HEK293 (cell line): Measurements from ENCODE around the gene ABCB10.
A peak's percentile ranks its signal among the peaks of the same experiment; 100 is the strongest.
"Not testable (repeated sequence)": the region's sequence is repeated elsewhere in the genome, so short reads cannot be mapped to it uniquely, and the experiment has no call there.

ENCODE experiments used
- CTCF ChIA-PET: fragments of 350-600 bp; formaldehyde crosslinking; extraction: SDS; loops from one replicate; lab custom pipeline; 2021; ENCODE audit warnings: antibody characterized with exemption; lab: Yijun Ruan, JAX
- POLR2A ChIA-PET: fragments of 300-600 bp; formaldehyde crosslinking; extraction: SDS; loops from one replicate; lab custom pipeline; 2020; ENCODE audit warnings: antibody characterized with exemption, inconsistent platforms; lab: Yijun Ruan, JAX
- H3K27ac ChIP-seq: fragments of 200-500 bp; sonication (Bioruptor generic); 2 replicates; pipeline ENCODE4 v1.5.1; 2014; ENCODE audit warnings: low read depth, low read length, control low read depth, inconsistent platforms; ENCODE audit errors: extremely low read depth
- H3K36me3 ChIP-seq, 2 experiments: fragments of 200-500 bp in 1 of 2; sonication (Bioruptor generic) in 1 of 2; 1 replicate in 1 of 2; 2 replicates in 1 of 2; pipeline ENCODE4 v1.5.1; 2014 to 2017; ENCODE audit warnings: inconsistent platforms in 2 of 2, low read length in 2 of 2; ENCODE audit not compliant: control insufficient read depth in 2 of 2, insufficient read depth in 1 of 2
- H3K4me1 ChIP-seq: fragments of 200-500 bp; sonication (Bioruptor generic); 2 replicates; pipeline ENCODE4 v1.5.1; 2014; ENCODE audit warnings: mild to moderate bottlenecking, low read length, inconsistent platforms; ENCODE audit not compliant: control insufficient read depth, insufficient read depth
- H3K4me3 ChIP-seq: 2 replicates; pipeline ENCODE4 v1.5.1; 2011; ENCODE audit warnings: low read depth, mild to moderate bottlenecking, control low read depth, low read length, moderate library complexity
- H3K9me3 ChIP-seq: fragments of 200-500 bp; sonication (Bioruptor generic); 2 replicates; pipeline ENCODE4 v1.5.1; 2014; ENCODE audit warnings: low read depth, low read length, inconsistent platforms; ENCODE audit not compliant: control insufficient read depth, insufficient read depth
- EGR2 ChIP-seq: fragments of 450-650 bp; formaldehyde crosslinking; IDR thresholded peaks from 2 replicates; pipeline ENCODE4 v1.5.1; 2016; ENCODE audit warnings: low read depth, missing biosample characterization, missing genetic modification characterization
- GLI2 ChIP-seq: fragments of 450-650 bp; formaldehyde crosslinking; IDR thresholded peaks from 2 replicates; pipeline ENCODE4; 2017; ENCODE audit warnings: missing biosample characterization, missing genetic modification characterization, low read depth, borderline replicate concordance
- GLIS1 ChIP-seq: fragments of 450-650 bp; formaldehyde crosslinking; IDR thresholded peaks from 2 replicates; pipeline ENCODE4 v1.5.1; 2016; ENCODE audit warnings: missing biosample characterization, missing genetic modification characterization
- TCF7L2 ChIP-seq: IDR thresholded peaks from 2 replicates; pipeline ENCODE4 v1.6.1; 2011; ENCODE audit warnings: low read depth, mild to moderate bottlenecking, inconsistent platforms, low read length, moderate library complexity, borderline replicate concordance
- ZBTB20 ChIP-seq: fragments of 450-650 bp; formaldehyde crosslinking; IDR thresholded peaks from 2 replicates; pipeline ENCODE4 v1.5.1; 2016; ENCODE audit warnings: missing biosample characterization, missing genetic modification characterization
- ZEB2 ChIP-seq: fragments of 450-650 bp; formaldehyde crosslinking; IDR thresholded peaks from 2 replicates; pipeline ENCODE4 v1.5.1; 2016; ENCODE audit warnings: missing biosample characterization, missing genetic modification characterization
- ZFHX2 ChIP-seq: fragments of 450-650 bp; formaldehyde crosslinking; conservative IDR thresholded peaks from 2 replicates; pipeline ENCODE4 v1.5.1; 2016; ENCODE audit warnings: missing biosample characterization, missing genetic modification characterization
- ZNF146 ChIP-seq: fragments of 450-650 bp; formaldehyde crosslinking; IDR thresholded peaks from 2 replicates; pipeline ENCODE4 v1.5.1; 2016; ENCODE audit warnings: missing biosample characterization, missing genetic modification characterization
- ZNF302 ChIP-seq: fragments of 450-650 bp; formaldehyde crosslinking; IDR thresholded peaks from 2 replicates; pipeline ENCODE4 v1.5.1; 2016; ENCODE audit warnings: missing biosample characterization, missing genetic modification characterization, low read depth
- ZNF311 ChIP-seq: fragments of 450-650 bp; formaldehyde crosslinking; IDR thresholded peaks from 2 replicates; pipeline ENCODE4 v1.5.1; 2017; ENCODE audit warnings: missing biosample characterization, missing genetic modification characterization, borderline replicate concordance
- ZNF391 ChIP-seq: fragments of 450-650 bp; formaldehyde crosslinking; IDR thresholded peaks from 2 replicates; pipeline ENCODE4 v1.5.1; 2016; ENCODE audit warnings: low read depth, missing biosample characterization, missing genetic modification characterization, borderline replicate concordance
- ZNF660 ChIP-seq: fragments of 450-650 bp; IDR thresholded peaks from 2 replicates; pipeline ENCODE4 v1.5.1; 2018; ENCODE audit warnings: missing biosample characterization, mild to moderate bottlenecking, missing genetic modification characterization
- ZNF776 ChIP-seq: fragments of 450-650 bp; formaldehyde crosslinking; IDR thresholded peaks from 2 replicates; pipeline ENCODE4 v1.5.0; 2017; ENCODE audit warnings: missing biosample characterization, missing genetic modification characterization, borderline replicate concordance
- TF ChIP-seq, protein P1 (sequence below): fragments of 450-650 bp; formaldehyde crosslinking; IDR thresholded peaks from 2 replicates; pipeline ENCODE4 v1.5.1; 2016; ENCODE audit warnings: missing biosample characterization, missing genetic modification characterization
- TF ChIP-seq, protein P2 (sequence below): fragments of 450-650 bp; formaldehyde crosslinking; IDR thresholded peaks from 2 replicates; pipeline ENCODE4 v1.5.1; 2016; ENCODE audit warnings: missing biosample characterization, missing genetic modification characterization
- TF ChIP-seq, protein P3 (sequence below): fragments of 450-650 bp; formaldehyde crosslinking; IDR thresholded peaks from 2 replicates; pipeline ENCODE4 v1.5.1; 2016; ENCODE audit warnings: missing biosample characterization, missing genetic modification characterization
- TF ChIP-seq, protein P4 (sequence below): fragments of 450-650 bp; formaldehyde crosslinking; IDR thresholded peaks from 2 replicates; pipeline ENCODE4 v1.5.1; 2017; ENCODE audit warnings: missing biosample characterization, missing genetic modification characterization
- TF ChIP-seq, protein P5 (sequence below): fragments of 450-650 bp; formaldehyde crosslinking; IDR thresholded peaks from 2 replicates; pipeline ENCODE4 v1.5.1; 2016; ENCODE audit warnings: missing biosample characterization, missing genetic modification characterization
- TF ChIP-seq, protein P6 (sequence below): fragments of 450-650 bp; formaldehyde crosslinking; IDR thresholded peaks from 2 replicates; pipeline ENCODE4 v1.5.1; 2016; ENCODE audit warnings: missing biosample characterization, missing genetic modification characterization

The ABCB10 gene

DNA sequence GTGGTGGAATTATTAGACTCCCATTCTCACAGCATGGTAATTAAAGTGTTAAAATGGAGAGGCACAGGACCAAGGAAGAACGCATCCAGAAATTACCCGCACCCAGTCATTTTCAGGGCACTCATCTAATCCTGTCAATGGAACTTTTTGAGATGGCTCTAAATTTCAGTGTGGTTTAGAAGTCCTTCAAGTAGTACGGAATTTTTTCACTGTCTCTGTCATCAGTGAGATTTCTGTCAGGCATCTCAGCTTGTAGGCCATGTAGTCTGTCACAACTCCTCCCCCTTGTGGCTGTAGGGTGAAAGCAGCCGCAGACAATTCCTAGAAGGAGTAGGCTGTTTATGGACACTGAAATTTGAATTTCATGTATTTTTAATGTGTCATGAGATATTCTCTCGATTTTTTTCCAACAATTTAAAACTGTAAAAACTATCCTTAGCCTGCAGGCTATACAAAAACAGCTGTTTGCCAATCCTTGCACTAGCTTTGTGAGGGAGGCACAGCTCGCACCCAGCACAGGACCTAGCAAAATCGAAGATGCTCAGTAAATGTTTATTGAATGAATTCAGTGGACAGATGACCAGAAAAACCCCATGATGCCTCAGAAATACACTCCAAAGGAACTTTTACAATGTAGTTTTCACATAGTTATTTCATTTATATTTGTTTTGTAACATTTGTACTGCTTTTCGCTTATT lies 43.8 kb downstream of the ABCB10 start (continued):
- TF ChIP-seq ZEB2 (tag by site-specific recombination) (0 out of 2 replicates have a peak, but pooled peaks have one; percentile 20), ZNF660 (peak; percentile 93), GLI2 (tag by site-specific recombination) (no peak; the same call in 1 of the 2 replicates), ZNF311 (tag by site-specific recombination) (no peak)

DNA sequence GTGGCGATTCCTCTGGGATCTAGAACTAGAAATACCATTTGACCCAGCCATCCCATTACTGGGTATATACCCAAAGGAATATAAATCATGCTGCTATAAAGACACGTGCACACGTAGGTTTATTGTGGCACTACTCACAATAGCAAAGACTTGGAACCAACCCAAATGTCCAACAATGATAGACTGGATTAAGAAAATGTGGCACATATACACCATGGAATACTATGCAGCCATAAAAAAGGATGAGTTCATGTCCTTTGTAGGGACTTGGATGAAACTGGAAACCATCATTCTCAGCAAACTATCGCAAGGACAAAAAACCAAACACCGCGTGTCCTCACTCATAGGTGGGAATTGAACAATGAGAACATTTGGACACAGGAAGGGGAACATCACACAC lies 46.9 kb downstream of the ABCB10 start:
- H3K4me3 ChIP-seq, CTCF ChIA-PET, H3K9me3 ChIP-seq, H3K27ac ChIP-seq, H3K36me3 ChIP-seq, H3K4me1 ChIP-seq, POLR2A ChIA-PET: not testable (repeated sequence)
- TF ChIP-seq, protein P1, sequence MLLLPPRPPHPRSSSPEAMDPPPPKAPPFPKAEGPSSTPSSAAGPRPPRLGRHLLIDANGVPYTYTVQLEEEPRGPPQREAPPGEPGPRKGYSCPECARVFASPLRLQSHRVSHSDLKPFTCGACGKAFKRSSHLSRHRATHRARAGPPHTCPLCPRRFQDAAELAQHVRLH (tag by site-specific recombination), result peak; percentile 81
- TF ChIP-seq, protein P2, sequence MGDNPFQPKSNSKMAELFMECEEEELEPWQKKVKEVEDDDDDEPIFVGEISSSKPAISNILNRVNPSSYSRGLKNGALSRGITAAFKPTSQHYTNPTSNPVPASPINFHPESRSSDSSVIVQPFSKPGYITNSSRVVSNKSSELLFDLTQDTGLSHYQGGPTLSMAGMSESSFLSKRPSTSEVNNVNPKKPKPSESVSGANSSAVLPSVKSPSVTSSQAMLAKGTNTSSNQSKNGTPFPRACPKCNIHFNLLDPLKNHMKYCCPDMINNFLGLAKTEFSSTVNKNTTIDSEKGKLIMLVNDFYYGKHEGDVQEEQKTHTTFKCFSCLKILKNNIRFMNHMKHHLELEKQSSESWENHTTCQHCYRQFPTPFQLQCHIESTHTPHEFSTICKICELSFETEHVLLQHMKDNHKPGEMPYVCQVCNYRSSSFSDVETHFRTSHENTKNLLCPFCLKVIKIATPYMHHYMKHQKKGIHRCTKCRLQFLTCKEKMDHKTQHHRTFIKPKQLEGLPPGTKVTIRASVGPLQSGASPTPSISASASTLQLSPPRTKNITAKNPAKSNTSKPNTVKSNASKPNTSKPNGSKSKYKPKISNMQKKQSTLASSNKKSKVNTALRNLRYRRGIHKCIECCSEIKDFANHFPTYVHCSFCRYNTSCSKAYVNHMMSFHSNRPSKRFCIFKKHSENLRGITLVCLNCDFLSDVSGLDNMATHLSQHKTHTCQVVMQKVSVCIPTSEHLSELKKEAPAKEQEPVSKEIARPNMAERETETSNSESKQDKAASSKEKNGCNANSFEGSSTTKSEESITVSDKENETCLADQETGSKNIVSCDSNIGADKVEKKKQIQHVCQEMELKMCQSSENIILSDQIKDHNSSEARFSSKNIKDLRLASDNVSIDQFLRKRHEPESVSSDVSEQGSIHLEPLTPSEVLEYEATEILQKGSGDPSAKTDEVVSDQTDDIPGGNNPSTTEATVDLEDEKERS (tag by site-specific recombination), result 0 out of 2 replicates have a peak, but pooled peaks have one; percentile 39
- peak; percentile 99 for TF ChIP-seq ZNF146 (tag by site-specific recombination)

DNA sequence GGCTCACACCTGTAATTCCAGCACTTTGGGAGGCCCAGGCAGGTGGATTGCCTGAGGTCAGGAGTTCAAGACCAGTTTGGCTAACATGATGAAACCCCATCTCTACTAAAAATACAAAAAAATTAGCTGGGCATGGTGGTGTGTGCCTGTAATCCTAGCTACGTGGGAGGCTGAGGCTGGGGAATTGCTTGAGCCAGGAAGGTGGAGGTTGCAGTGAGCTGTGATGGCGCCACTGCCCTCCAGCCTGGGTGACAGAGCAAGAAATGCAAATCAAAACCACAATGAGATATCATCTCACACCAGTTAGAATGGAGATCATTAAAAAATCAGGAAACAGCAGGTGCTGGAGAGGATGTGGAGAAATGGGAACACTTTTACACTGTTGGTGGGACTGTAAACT lies 47.3 kb downstream of the ABCB10 start:
- POLR2A ChIA-PET, H3K9me3 ChIP-seq, H3K4me3 ChIP-seq, CTCF ChIA-PET, H3K4me1 ChIP-seq: not testable (repeated sequence)
- TF ChIP-seq EGR2 (tag by site-specific recombination), result peak; percentile 47
- TF ChIP-seq, all 188 proteins: peak for 1; not testable (repeated sequence) for 187
- not testable (repeated sequence) for H3K36me3 ChIP-seq, H3K27ac ChIP-seq

DNA sequence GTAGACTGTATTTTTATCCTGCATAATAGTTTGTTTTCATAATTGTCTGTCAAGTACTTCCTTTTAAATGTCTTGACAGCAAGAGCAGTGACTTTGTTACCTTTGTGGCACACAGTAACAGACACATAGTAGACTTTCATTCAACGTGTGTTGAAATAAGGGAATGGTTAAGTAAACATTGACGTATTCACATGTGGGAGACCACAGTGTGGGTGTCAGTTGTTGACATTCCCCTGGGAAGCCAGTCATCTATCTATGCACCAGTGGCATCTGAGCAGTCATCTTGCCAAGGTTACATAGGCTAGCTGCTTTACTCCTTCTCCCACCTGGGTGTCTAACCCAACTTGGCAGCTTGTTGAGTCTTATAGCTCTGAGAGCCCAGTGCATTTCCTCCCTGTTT lies 48.9 kb downstream of the ABCB10 start:
- no peaks in the 10 kb centered on the region for H3K9me3 ChIP-seq
- no peak overlapping the region for H3K27ac ChIP-seq
- TF ChIP-seq ZNF302 (tag by site-specific recombination) (no peak), ZBTB20 (tag by site-specific recombination) (no peak), EGR2 (tag by site-specific recombination) (peak; percentile 97), GLIS1 (tag by site-specific recombination) (peak; percentile 53), ZNF776 (tag by site-specific recombination) (no peak), ZFHX2 (tag by site-specific recombination) (peak; percentile 97), ZNF391 (no peak), TCF7L2 (no peak)
- TF ChIP-seq, protein P3, sequence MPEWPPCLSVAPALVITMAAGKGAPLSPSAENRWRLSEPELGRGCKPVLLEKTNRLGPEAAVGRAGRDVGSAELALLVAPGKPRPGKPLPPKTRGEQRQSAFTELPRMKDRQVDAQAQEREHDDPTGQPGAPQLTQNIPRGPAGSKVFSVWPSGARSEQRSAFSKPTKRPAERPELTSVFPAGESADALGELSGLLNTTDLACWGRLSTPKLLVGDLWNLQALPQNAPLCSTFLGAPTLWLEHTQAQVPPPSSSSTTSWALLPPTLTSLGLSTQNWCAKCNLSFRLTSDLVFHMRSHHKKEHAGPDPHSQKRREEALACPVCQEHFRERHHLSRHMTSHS (tag by site-specific recombination), result no peak
- TF ChIP-seq, protein P4, sequence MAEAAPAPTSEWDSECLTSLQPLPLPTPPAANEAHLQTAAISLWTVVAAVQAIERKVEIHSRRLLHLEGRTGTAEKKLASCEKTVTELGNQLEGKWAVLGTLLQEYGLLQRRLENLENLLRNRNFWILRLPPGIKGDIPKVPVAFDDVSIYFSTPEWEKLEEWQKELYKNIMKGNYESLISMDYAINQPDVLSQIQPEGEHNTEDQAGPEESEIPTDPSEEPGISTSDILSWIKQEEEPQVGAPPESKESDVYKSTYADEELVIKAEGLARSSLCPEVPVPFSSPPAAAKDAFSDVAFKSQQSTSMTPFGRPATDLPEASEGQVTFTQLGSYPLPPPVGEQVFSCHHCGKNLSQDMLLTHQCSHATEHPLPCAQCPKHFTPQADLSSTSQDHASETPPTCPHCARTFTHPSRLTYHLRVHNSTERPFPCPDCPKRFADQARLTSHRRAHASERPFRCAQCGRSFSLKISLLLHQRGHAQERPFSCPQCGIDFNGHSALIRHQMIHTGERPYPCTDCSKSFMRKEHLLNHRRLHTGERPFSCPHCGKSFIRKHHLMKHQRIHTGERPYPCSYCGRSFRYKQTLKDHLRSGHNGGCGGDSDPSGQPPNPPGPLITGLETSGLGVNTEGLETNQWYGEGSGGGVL, result no peak
- TF ChIP-seq, protein P5, sequence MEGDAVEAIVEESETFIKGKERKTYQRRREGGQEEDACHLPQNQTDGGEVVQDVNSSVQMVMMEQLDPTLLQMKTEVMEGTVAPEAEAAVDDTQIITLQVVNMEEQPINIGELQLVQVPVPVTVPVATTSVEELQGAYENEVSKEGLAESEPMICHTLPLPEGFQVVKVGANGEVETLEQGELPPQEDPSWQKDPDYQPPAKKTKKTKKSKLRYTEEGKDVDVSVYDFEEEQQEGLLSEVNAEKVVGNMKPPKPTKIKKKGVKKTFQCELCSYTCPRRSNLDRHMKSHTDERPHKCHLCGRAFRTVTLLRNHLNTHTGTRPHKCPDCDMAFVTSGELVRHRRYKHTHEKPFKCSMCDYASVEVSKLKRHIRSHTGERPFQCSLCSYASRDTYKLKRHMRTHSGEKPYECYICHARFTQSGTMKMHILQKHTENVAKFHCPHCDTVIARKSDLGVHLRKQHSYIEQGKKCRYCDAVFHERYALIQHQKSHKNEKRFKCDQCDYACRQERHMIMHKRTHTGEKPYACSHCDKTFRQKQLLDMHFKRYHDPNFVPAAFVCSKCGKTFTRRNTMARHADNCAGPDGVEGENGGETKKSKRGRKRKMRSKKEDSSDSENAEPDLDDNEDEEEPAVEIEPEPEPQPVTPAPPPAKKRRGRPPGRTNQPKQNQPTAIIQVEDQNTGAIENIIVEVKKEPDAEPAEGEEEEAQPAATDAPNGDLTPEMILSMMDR (tag by site-specific recombination), result no peak
- TF ChIP-seq, protein P6, sequence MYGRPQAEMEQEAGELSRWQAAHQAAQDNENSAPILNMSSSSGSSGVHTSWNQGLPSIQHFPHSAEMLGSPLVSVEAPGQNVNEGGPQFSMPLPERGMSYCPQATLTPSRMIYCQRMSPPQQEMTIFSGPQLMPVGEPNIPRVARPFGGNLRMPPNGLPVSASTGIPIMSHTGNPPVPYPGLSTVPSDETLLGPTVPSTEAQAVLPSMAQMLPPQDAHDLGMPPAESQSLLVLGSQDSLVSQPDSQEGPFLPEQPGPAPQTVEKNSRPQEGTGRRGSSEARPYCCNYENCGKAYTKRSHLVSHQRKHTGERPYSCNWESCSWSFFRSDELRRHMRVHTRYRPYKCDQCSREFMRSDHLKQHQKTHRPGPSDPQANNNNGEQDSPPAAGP (tag by site-specific recombination), result peak; percentile 53; the same call in 1 of the 2 replicates
- ChIA-PET CTCF (interaction anchor here (0.6 to 1.4 kb wide), 3 partner anchors 8 to 49 kb away, joined by 3 to 4 read pairs (median 3); no protein-coding TSS in a partner anchor), POLR2A (interaction anchor here (1.4 to 3.9 kb wide), 2 partner anchors 9 to 49 kb away, joined by 4 to 44 read pairs; partner anchors contain the start of gene ABCB10)
- H3K4me3 ChIP-seq, result no peak overlapping the region
- peaks cover 9 to 11% of the 10 kb centered on the region in 2 experiments for H3K36me3 ChIP-seq
- H3K4me1 ChIP-seq, result peaks cover 7% of the 10 kb centered on the region; the same call in 1 of the 2 replicates
